ENCODE measurements around the gene NSMCE1. TPM values are rescaled to one million over a fixed set of nuclear protein-coding genes. Genes with fewer than 3 reads are reported as not detected.
"Not testable (repeated sequence)": the region's sequence is repeated elsewhere in the genome, so short reads cannot be mapped to it uniquely, and the experiment has no call there.

Gene NSMCE1
- total RNA-seq, 1 donor from 2014 or later = 66.1 TPM

GRCh38 chr16:27272076-27272475 is 3.5 kb upstream of the NSMCE1 start:
- no peak for DNase-seq (ENCODE audit: low spot score)

- peak; percentile 32 for DNase-seq (ENCODE audit: low spot score)
Measured at GRCh38 chr16:27270349-27270748, 1.8 kb upstream of the NSMCE1 start.

- DNase-seq (ENCODE audit: low spot score) = peak; percentile 37
Measured at GRCh38 chr16:27269300-27270150, 953 bp upstream of the NSMCE1 start.

GRCh38 chr16:27267037-27267677 is 1.4 kb downstream of the NSMCE1 start:
- DNase-seq (ENCODE audit: low spot score) = no peak

DNA sequence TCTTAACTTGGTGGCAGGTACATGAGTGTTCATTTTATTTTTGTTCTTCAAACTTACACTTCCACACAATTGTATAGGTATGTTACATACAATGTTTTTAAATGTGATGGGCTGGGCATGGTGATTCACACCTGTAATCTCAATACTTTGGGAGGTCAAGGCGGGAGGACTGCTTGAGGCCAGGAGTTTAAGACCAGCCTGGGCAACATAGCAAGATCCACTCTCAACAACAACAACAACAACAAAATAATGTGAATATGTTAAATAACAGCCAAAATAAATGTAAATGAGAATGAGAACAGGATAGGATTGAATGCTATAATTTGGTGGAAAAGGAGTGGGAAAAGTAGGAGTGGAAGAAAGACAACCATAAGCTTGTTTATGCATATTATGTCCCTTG is 2.6 kb downstream of the NSMCE1 start:
- no peak for DNase-seq (ENCODE audit: low spot score)

GRCh38 chr16:27264151-27264550 is 4.4 kb downstream of the NSMCE1 start:
- no peak for DNase-seq (ENCODE audit: low spot score)

- not testable (repeated sequence) for DNase-seq (ENCODE audit: low spot score)
Measured at GRCh38 chr16:27262904-27263423, 5.6 kb downstream of the NSMCE1 start.

DNA sequence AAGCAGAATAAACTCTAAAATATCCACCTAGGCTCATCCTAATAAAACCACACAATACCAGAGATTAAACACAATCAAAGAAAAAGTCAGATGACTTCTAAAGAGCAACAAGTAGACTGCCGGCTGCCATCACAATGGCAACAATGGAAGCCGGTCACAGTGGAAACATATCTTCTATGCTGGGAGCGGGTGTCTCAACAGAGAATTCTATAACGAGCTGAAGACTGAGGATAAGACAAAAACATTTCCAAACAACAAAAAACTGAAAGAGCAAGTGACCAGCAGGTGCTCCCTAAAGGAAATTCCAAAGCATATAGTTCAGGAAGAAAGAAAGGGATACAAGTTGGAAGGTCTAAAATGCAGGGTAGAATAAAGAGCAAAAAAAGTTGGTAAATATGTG is 8.9 kb downstream of the NSMCE1 start:
- no peak for DNase-seq (ENCODE audit: low spot score)

- DNase-seq (ENCODE audit: low spot score) = no peak
Measured at GRCh38 chr16:27258241-27258734, 10.3 kb downstream of the NSMCE1 start.

DNA sequence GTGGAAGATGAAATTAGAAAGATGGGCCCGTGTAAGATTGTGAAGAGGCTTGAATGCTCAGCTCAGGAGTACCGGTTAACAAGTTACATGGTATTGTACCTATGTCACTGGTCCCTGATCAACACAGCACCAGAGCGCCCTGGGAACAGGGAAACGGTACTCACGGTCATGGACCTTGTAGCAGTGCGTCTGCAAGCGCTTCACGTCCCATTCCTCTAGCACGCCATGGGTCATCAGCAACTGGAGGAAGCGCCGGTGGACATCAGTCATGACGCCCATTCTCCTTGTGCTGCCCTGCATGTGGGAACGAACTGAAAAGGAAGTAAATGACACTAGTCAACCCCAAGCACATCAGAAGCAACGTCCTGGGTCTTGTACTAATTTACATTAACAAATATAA is 11.3 kb downstream of the NSMCE1 start:
- no peak for DNase-seq (ENCODE audit: low spot score)

- no peak for DNase-seq (ENCODE audit: low spot score)
Measured at GRCh38 chr16:27256861-27257260, 11.7 kb downstream of the NSMCE1 start.

DNA sequence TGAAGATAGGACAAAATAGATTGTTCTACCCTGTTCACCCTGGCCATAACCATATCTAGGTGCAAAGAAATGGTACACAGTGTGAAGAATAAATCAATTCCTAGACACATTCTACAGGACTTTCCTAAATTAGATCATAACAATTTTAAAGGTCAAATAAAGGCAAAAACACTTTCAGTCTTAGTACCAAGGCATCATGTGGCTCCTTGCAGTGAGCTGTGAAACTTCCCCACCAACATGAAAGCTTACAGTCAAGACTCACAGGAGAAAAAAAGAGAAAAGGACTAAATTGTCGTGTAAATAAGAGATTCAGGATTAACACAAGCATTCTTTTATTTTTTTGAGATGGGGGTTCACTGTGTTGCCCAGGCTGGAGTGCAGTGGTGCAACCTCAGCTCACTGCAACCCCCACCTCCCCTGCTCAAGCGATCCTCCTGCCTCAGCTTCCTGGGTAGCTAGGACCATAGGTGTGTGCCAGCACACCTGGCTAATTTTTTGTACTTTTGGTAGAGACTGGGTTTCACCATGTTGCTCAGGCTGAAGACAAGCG is 14.2 kb downstream of the NSMCE1 start:
- no peak for DNase-seq (ENCODE audit: low spot score)

DNA sequence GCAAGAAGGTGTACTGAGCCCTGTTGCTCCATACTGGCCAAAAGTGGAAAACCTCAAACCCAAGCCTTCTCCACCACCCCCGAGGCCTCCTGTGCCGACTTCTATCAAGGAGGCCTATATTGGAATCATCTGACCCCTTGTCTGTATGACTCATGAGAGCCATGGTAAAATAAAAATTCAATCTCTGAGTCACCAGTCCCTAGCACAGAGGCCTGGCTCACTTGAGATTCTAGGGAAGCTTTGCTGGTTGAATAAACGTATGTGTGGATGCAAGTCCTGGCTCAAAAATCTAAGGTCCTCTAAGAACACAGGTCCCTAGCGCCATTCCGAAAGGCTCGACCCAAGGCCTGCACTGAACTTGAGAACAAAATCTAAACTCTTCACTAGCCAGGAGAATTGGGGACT is 15.0 kb downstream of the NSMCE1 start:
- DNase-seq (ENCODE audit: low spot score) = no peak

GRCh38 chr16:27252206-27252585 is 16.4 kb downstream of the NSMCE1 start:
- no peak for DNase-seq (ENCODE audit: low spot score)

DNA sequence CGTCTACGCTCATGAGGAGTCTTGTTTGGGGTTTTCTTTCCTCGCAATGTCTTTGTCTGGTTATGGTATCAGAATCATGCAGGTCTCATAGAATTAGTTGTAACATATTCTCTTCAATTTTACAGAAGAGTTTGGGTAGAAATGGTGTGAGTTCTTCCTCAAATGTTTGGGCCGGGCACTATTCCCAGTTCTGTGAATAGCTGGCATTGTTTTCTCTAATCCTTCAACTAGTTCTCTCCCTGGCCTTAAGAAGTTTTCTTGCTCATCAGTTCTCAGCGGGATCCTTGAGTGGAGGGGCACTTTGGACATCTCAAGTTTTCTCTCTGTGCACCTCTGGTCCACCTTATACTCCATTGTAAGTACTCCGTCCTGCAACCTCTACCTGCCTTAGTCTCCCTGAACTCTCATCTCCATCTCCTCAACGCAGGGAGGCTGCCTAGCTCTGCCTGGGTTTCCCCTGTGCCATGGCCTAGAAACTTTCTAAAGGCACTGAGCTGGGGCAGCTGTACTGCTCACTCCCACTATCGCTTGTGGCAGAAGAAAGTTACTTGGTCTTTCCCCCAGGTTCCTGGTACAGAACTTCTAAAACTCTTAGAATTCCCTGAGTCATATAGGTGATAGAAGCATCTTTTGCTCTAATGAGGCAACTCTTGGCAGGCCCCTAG is 16.9 kb downstream of the NSMCE1 start:
- DNase-seq (ENCODE audit: low spot score) = no peak

GRCh38 chr16:27248886-27249285 is 19.7 kb downstream of the NSMCE1 start:
- peak; percentile 27 for DNase-seq (ENCODE audit: low spot score)

GRCh38 chr16:27248036-27248435 is 20.5 kb downstream of the NSMCE1 start:
- DNase-seq (ENCODE audit: low spot score) = no peak

GRCh38 chr16:27247076-27247475 is 21.5 kb downstream of the NSMCE1 start:
- DNase-seq (ENCODE audit: low spot score) = peak; percentile 7

DNA sequence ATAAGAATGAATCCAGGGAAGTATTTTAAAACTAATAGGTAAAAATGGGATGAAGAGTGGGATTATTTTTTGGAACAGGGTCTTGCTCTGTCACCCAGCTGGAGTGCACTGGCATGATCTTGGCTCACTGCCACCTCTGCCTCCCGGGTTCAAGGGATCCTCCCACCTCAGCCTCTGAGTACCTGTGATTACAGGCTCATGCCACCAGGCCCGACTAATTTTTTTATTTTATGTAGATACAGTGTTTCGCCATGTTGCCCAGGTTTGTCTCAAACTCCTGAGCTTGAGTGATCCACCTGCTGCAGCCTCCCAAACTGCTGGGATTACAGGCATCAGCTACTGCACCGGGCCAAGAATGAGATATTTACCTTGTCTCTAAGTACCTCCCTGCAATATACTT is 22.1 kb downstream of the NSMCE1 start:
- peak; percentile 26 for DNase-seq (ENCODE audit: low spot score)

GRCh38 chr16:27245276-27246172 is 23.0 kb downstream of the NSMCE1 start:
- peak; percentile 52 for DNase-seq (ENCODE audit: low spot score)

GRCh38 chr16:27244363-27244755 is 24.2 kb downstream of the NSMCE1 start:
- DNase-seq (ENCODE audit: low spot score) = no peak

Measured in ureter (tissue), 1 donor.